NCI-H2227 treated with DMSO at 0.1 percent for 48 hours (cell line): ENCODE data around the gene PURA.

ENCODE experiments used
- DNase-seq: peaks from one replicate; lab custom pipeline; 2025; lab: John Stamatoyannopoulos, UW

Gene PURA

GRCh38 chr5:140113699-140114263, at the start of gene PURA:
Gene PURA (plus strand): TSS chr5:140114109. CDS start chr5:140114182, 73 bp downstream.
- DNase-seq: peak; percentile 70

GRCh38 chr5:140072812-140073211, 41.1 kb upstream of the PURA start:
- DNase-seq: no peak

- DNase-seq: no peak
Observed at GRCh38 chr5:140073296-140073695, 40.6 kb upstream of the PURA start.

GRCh38 chr5:140075371-140075770, 38.5 kb upstream of the PURA start:
- DNase-seq: no peak

GRCh38 chr5:140076142-140076541, 37.8 kb upstream of the PURA start:
- no peak for DNase-seq

- no peak for DNase-seq
Observed at GRCh38 chr5:140076788-140077187, 37.1 kb upstream of the PURA start.

- DNase-seq: no peak
Observed at GRCh38 chr5:140083120-140083519, 30.8 kb upstream of the PURA start.

- no peak for DNase-seq
Observed at GRCh38 chr5:140083650-140084049, 30.3 kb upstream of the PURA start.

- DNase-seq: no peak
Observed at GRCh38 chr5:140084541-140084940, 29.4 kb upstream of the PURA start.

- no peak for DNase-seq
Observed at GRCh38 chr5:140090251-140090650, 23.7 kb upstream of the PURA start.

GRCh38 chr5:140093179-140093578, 20.7 kb upstream of the PURA start:
- no peak for DNase-seq

- DNase-seq: no peak
Observed at GRCh38 chr5:140093866-140094265, 20.0 kb upstream of the PURA start.

- no peak for DNase-seq
Observed at GRCh38 chr5:140094889-140095288, 19.0 kb upstream of the PURA start.

GRCh38 chr5:140101179-140101578, 12.7 kb upstream of the PURA start:
- no peak for DNase-seq

GRCh38 chr5:140103154-140103553, 10.8 kb upstream of the PURA start:
- no peak for DNase-seq

GRCh38 chr5:140104100-140104499, 9.8 kb upstream of the PURA start:
- no peak for DNase-seq

- no peak for DNase-seq
Observed at GRCh38 chr5:140106101-140106500, 7.8 kb upstream of the PURA start.

- DNase-seq: no peak
Observed at GRCh38 chr5:140106805-140107311, 7.1 kb upstream of the PURA start.

GRCh38 chr5:140107312-140108092, 6.4 kb upstream of the PURA start:
- DNase-seq: peak; percentile 82

GRCh38 chr5:140108093-140109017, 5.6 kb upstream of the PURA start:
- DNase-seq: no peak

GRCh38 chr5:140109018-140109758, 4.7 kb upstream of the PURA start:
- no peak for DNase-seq
